Upper lobe of left lung (tissue), 4 donors: Measurements from ENCODE around the gene DACT1.

Experiments used
- CTCF ChIP-seq, 6 experiments: fragments of 450-650 bp in 4 of 6; fragments of 200-600 bp in 2 of 6; sonication (generic) in 2 of 6; IDR thresholded peaks; one replicate each; pipeline ENCODE4 v1.5.1; 2016 to 2019; ENCODE audit warnings: antibody characterized with exemption in 6 of 6
- POLR2A ChIP-seq, 4 donors: fragments of 450-650 bp; IDR thresholded peaks; one replicate each; pipeline ENCODE4 v1.5.1; 2016 to 2017; ENCODE audit warnings: antibody characterized with exemption in 4 of 4, mild to moderate bottlenecking in 2 of 4
- POLR2AphosphoS5 ChIP-seq, 2 donors: sonication (generic); formaldehyde crosslinking; IDR thresholded peaks; one replicate each; pipeline ENCODE4 v1.5.1; 2017; ENCODE audit warnings: antibody characterized with exemption in 2 of 2

GRCh38 chr14:58626431-58626831 lies 11.3 kb upstream of the DACT1 start:
- TF ChIP-seq CTCF (IDR thresholded peaks at IDR 0.05) (no peak), POLR2AphosphoS5 (IDR thresholded peaks at IDR 0.05) (no peak), POLR2A (IDR thresholded peaks at IDR 0.05) (no peak)
